GM12891 (cell line): Measurements from ENCODE around the gene KRT31.

Experiments
- PAX5 ChIP-seq: IDR thresholded peaks from 2 replicates; pipeline ENCODE4 v1.6.1; 2011; ENCODE audit warnings: low read length, moderate library complexity, mild to moderate bottlenecking; ENCODE audit not compliant: insufficient read depth, severe bottlenecking
- POLR2A ChIP-seq: IDR thresholded peaks from 2 replicates; pipeline ENCODE4 v1.6.1; 2011; ENCODE audit warnings: low read depth, low read length, control low read depth
- POLR2AphosphoS5 ChIP-seq: IDR thresholded peaks from 2 replicates; pipeline ENCODE4 v1.6.1; 2011; ENCODE audit warnings: low read depth, low read length, control low read depth
- POU2F2 ChIP-seq: IDR thresholded peaks from 2 replicates; pipeline ENCODE4 v1.6.1; 2011; ENCODE audit warnings: low read depth, mild to moderate bottlenecking, control low read depth, low read length, moderate library complexity
- SPI1 ChIP-seq: IDR thresholded peaks from 2 replicates; pipeline ENCODE4 v1.6.1; 2011; ENCODE audit warnings: low read depth, low read length, control low read depth
- TAF1 ChIP-seq: IDR thresholded peaks from 2 replicates; pipeline ENCODE4 v1.6.1; 2011; ENCODE audit warnings: low read depth, low read length, control low read depth

DNA sequence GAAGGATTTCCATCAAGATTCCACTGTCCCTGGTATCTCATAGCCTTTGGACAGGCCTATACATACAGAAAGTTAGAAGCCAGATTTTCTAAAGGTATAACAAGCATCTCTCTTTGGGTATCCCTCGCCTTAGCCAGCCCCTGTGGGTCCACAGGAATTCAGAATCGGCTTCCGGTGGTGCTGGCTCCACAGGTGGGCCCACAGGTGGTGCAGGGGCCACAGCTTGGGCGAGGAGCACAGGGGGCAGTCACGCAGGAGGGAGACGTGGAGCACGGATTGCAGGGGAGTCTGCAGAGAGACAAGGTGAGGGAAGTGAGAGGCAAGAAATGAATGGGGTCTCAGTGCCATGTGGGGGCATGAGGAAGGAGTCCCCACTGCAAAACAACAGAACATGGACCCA, 39.8 kb upstream of the KRT31 start:
- TF ChIP-seq POLR2A (no peak), TAF1 (no peak), POLR2AphosphoS5 (no peak), SPI1 (no peak), POU2F2 (no peak), PAX5 (no peak)
